Lower leg skin (tissue), 3 donors: ENCODE measurements around the gene ATP11B.

Experiments
- POLR2A ChIP-seq, 2 donors: fragments of 450-650 bp; IDR thresholded peaks; one replicate each; pipeline ENCODE4 v1.6.1; 2016 to 2017; ENCODE audit warnings: antibody characterized with exemption in 2 of 2, mild to moderate bottlenecking in 1 of 2, moderate library complexity in 1 of 2
- TF ChIP-seq, protein P1 (sequence below), 3 donors: fragments of 450-650 bp; IDR thresholded peaks; one replicate each; pipeline ENCODE4 v1.5.1; 2016; ENCODE audit warnings: antibody characterized with exemption in 3 of 3, mild to moderate bottlenecking in 3 of 3, moderate library complexity in 2 of 3

DNA sequence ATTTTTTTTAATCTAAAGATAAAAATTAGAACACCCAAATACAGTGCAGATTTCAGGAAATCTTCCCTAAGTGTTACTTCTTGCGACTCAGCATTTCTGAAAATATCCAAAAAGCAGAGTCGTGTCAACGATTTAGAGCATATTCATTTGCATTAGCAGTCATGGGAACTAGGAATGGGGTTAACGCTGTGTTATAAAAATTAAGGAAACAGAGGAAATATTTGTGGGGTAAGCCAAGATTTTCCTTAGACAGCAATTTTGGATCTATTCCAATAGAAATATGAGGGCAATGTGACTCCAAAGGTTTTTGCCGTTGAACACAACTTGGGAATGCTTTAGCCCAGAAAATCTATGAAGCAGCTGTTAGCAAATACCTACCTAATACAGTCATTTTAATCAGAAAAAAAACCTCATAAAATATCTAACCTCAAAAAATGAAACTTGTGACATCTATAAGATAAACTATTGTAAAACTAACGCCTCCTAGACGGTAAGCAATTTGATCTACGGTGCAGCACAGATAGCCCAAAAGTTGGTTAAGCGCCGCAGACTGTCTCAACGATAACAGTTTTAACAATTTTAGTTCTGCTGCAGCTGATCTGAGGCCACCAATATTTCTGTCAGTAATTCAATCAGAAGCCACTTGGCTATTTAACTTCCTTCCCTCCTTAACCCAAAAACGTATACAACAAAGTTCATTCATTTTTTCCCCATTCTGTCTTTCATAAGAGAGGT lies 5.8 kb upstream of the ATP11B start:
- TF ChIP-seq, protein P1, sequence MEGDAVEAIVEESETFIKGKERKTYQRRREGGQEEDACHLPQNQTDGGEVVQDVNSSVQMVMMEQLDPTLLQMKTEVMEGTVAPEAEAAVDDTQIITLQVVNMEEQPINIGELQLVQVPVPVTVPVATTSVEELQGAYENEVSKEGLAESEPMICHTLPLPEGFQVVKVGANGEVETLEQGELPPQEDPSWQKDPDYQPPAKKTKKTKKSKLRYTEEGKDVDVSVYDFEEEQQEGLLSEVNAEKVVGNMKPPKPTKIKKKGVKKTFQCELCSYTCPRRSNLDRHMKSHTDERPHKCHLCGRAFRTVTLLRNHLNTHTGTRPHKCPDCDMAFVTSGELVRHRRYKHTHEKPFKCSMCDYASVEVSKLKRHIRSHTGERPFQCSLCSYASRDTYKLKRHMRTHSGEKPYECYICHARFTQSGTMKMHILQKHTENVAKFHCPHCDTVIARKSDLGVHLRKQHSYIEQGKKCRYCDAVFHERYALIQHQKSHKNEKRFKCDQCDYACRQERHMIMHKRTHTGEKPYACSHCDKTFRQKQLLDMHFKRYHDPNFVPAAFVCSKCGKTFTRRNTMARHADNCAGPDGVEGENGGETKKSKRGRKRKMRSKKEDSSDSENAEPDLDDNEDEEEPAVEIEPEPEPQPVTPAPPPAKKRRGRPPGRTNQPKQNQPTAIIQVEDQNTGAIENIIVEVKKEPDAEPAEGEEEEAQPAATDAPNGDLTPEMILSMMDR (IDR thresholded peaks at IDR 0.05): no peak
- no peak for TF ChIP-seq POLR2A (IDR thresholded peaks at IDR 0.05)
